Measurements from ENCODE around the gene ZNF562.
"Not testable (repeated sequence)": the region's sequence is repeated elsewhere in the genome, so short reads cannot be mapped to it uniquely, and the experiment has no call there.

Gene ZNF562

DNA sequence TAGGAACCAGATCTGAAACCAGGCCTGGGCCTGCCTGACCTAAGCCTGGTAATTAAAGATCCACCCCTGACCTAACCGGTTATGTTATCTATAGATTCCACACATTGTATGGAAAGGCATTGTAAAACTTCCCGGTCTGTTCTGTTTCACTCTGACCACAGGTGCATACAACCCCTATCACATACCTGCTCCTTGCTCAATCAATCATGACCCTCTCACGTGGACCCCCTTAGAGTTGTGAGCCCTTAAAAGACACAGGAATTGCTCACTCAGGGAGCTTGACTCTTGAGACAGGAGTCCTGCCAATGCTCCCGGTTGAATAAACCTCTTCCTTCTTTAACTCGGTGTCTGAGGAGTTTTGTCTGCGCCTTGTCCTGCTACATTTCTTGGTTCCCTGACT lies 27.3 kb upstream of the ZNF562 start:
- H3K27ac ChIP-seq = no peak overlapping the region
- TF ChIP-seq, protein P1, sequence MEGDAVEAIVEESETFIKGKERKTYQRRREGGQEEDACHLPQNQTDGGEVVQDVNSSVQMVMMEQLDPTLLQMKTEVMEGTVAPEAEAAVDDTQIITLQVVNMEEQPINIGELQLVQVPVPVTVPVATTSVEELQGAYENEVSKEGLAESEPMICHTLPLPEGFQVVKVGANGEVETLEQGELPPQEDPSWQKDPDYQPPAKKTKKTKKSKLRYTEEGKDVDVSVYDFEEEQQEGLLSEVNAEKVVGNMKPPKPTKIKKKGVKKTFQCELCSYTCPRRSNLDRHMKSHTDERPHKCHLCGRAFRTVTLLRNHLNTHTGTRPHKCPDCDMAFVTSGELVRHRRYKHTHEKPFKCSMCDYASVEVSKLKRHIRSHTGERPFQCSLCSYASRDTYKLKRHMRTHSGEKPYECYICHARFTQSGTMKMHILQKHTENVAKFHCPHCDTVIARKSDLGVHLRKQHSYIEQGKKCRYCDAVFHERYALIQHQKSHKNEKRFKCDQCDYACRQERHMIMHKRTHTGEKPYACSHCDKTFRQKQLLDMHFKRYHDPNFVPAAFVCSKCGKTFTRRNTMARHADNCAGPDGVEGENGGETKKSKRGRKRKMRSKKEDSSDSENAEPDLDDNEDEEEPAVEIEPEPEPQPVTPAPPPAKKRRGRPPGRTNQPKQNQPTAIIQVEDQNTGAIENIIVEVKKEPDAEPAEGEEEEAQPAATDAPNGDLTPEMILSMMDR (IDR thresholded peaks at IDR 0.05) = no peak
- TF ChIP-seq ZFX (IDR thresholded peaks at IDR 0.05; ENCODE audit: borderline replicate concordance) = no peak

DNA sequence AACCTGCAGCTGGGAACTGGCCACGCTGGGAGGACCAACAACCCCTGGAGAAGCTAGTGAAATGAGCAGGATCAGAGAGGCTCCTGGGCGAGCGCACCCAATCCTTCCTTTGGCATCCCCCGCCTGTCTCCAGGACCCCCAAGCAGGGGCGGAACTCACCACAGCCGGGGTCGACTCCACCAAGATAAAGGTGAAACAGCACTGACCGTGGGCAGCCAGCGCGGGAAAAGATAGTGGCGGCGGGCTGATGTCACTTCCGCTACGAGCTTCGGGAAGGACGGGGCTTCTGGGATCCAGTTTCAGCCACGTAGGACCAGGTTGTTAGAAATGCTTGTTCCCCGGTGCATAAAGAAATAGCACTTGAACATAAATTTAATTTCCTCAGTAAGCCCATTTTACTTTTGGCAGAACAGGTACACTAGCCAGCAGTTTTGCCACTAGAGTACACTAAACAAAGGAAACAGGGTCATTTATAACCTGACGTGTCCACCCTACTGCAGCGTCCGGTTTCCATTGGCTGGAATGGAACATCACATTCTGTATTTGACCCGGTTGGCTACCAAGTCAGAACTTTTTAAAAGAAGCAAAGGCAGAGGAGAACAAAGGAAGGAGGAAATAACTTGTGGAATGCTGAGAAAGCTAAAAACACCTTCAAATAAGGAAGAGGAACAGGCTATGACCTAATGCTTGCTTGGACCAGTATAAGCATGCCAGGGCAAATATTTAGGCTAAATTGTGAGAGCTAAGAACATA lies 25.5 kb upstream of the ZNF562 start:
- TF ChIP-seq ZFX (IDR thresholded peaks at IDR 0.05; ENCODE audit: borderline replicate concordance) = no peak
- TF ChIP-seq, protein P1 (IDR thresholded peaks at IDR 0.05) = no peak
- no peak overlapping the region for H3K27ac ChIP-seq

DNA sequence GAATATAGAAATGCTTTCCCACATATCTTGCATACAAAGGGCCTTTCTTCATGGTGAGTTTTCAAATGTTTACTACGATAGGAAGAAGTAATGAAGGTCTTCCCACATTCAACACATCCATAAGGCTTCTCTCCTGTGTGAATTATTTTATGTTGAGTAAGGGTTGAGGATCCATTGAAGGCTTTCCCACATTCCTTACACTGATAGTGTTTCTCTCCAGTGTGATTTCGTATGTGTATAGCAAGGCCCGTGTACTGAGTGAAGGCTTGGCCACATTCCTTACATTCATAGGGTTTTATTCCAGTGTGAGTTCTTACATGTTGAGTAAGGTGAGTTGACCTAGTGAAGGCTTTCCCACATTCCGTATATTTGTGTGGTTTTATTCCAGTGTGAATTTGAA lies 15.4 kb upstream of the ZNF562 start:
- H3K27ac ChIP-seq = not testable (repeated sequence)

DNA sequence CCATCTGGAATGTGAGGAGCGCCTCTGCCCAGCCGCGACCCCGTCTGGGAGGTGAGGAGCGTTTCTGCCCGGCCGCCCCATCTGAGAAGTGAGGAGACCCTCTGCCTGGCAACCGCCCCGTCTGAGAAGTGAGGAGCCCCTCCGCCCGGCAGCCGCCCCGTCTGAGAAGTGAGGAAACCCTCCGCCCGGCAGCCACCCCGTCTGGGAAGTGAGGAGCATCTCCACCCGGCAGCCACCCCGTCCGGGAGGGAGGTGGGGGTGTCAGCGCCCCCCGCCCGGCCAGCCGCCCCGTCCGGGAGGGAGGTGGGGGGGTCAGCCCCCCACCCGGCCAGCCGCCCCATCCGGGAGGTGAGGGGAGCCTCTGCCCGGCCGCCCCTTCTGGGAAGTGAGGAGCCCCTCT lies 5.1 kb upstream of the ZNF562 start:
- not testable (repeated sequence) for H3K27ac ChIP-seq

DNA sequence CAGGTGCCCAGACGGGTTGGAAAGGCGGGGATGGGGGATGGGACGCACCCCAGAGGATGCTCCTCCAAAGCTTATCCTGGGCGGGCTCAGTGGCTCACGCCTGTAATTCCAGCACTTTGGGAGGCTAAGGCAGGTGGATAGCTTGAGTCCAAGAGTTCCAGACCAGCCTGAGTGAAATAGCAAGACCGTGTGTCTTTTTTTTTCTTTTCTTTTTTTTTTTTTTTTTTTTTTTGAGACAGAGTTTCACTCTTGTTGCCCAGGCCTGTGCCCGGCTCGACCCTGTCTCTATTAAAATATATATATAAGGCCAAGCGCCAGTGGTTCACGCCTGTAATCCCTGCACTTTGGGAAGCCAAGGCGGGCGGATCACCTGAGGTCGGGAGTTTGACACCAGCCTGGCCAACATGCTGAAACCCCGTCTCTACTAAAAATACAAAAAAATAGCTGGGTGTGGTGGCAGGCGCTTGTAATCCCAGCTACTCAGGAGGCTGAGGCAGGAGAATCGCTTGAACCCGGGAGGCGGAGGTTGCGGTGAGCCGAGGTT lies 530 bp upstream of the ZNF562 start:
- H3K27ac ChIP-seq = peak overlapping the region; percentile 85

DNA sequence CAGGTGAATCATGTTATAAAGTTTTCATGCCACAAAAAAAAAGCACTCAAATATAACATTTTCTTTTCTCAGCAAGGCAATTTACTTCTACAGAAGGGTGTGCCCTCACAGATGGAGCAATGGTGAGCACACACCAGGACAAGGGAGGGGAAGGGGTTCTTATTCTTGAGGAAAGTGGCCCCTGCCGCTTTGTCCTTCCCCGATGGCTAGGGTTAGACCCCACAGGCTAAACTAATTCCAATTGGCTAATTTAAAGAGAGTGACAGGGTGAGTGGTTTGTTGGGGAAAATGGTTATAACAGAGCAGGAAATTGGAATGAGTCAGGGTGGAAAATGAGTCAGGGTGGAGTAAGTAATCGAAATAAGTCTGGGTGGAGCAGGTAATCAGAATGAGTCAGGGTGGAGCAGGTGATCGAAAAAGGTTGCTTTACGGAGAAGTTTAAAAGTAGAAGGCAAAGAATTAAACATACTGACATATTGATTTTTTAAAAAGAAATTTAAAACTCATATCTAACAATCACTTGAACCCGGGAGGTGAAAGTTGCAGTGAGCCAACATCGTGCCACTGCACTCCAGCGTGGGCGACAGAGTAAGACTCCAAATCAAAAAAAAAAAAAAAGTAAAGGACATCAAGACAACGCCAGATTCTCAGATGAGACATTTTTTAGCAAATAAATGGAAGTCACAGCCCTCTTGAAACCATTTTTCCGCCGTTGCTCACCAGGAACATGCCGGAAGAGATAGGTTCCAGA lies 813 bp downstream of the ZNF562 start:
- peak overlapping the region; percentile 85 for H3K27ac ChIP-seq
- TF ChIP-seq, protein P1 (IDR thresholded peaks at IDR 0.05) = no peak
- TF ChIP-seq ZFX (IDR thresholded peaks at IDR 0.05; ENCODE audit: borderline replicate concordance) = no peak

DNA sequence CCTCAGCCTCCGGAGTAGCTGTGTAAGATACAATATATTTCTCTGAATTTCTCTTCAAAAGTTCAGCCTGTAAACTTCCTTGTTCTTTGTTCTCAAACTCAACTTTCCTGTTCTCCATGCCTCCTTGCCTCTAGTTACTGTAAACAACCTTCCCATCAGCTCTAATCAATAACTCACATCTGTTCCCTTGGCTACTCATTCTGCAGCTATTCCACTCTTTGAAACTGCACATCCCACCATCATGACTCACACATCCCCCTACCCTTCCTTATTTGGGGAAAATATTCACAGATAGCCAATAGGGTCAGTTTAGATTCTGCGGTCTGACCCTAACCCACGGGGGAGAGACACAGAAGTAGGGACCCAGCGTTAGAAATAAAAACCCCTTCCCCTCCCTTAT lies 2.0 kb downstream of the ZNF562 start:
- TF ChIP-seq, protein P1 (IDR thresholded peaks at IDR 0.05) = no peak
- no peak for TF ChIP-seq ZFX (IDR thresholded peaks at IDR 0.05; ENCODE audit: borderline replicate concordance)
- no peak overlapping the region for H3K27ac ChIP-seq

DNA sequence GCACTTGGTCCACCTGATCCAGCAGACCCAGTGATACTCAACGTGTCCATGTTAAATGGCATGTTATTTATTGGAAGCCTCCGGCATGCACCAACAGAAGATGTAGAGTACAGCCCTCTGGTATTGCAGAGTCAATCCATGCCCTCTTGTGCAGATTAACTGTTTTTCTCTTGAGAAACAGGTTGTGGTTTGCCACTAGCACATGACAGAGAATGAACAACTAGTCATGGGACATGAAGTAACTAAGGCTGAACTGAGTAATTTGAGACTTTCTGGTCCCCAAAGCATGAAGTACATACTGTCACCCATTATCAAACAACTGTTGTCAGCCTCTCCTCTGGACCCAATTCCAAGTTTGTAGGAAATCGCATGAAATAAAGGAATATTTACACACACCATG lies 3.2 kb downstream of the ZNF562 start:
- TF ChIP-seq, protein P1 (IDR thresholded peaks at IDR 0.05) = no peak
- no peak for TF ChIP-seq ZFX (IDR thresholded peaks at IDR 0.05; ENCODE audit: borderline replicate concordance)
- no peak overlapping the region for H3K27ac ChIP-seq
